ENCODE results near the gene OR10H4.

- TF ChIP-seq CTCF (conservative IDR thresholded peaks at IDR 0.05) (no peak), ZFX (IDR thresholded peaks at IDR 0.05) (no peak)
Measured at GRCh38 chr19:15974856-15975255, 26.0 kb downstream of the OR10H4 start.

All from C4-2B (cell line).